Fibroblast of the aortic adventitia (primary cell): ENCODE results near the gene CNTN1. TPM values are rescaled to one million over a fixed set of nuclear protein-coding genes. Genes with fewer than 3 reads are reported as not detected.

Experiments used
- DNase-seq: peaks from one replicate; pipeline ENCODE4 v3.0.0-alpha.2; 2010; ENCODE audit warnings: low read depth
- H3K4me3 ChIP-seq: 2 replicates; pipeline ENCODE4 v1.5.1; 2011; ENCODE audit warnings: low read depth, mild to moderate bottlenecking, control low read depth, low read length, moderate library complexity
- CTCF ChIP-seq: IDR thresholded peaks from 2 replicates; pipeline ENCODE4 v1.5.1; 2011; ENCODE audit warnings: mild to moderate bottlenecking, low read length, control low read depth, inconsistent platforms; ENCODE audit not compliant: insufficient read depth
- total RNA-seq: library from RNA; depleted of rRNA; stranded (reverse); fragments of >200 nt; gene quantifications from 2 replicates; pipeline ENCODE4 v1.2.3, GENCODE V29; 2012; ENCODE audit warnings: low replicate concordance

CNTN1 gene
- total RNA-seq, result 0.27 and 0.33 TPM in 2 replicates

GRCh38 chr12:40691913-40692764 lies at the start of gene CNTN1:
CNTN1 (plus strand) TSS chr12:40692439.
- TF ChIP-seq CTCF, result no peak
- H3K4me3 ChIP-seq, result peak within 1 kb of the TSS; percentile 47

GRCh38 chr12:40643506-40643905 lies 48.7 kb upstream of the CNTN1 start:
- no peak overlapping the region for H3K4me3 ChIP-seq
- DNase-seq, result no peak
- no peak for TF ChIP-seq CTCF

More at GRCh38 chr12:40691913-40692764, at the start of gene CNTN1:
- peak; percentile 30 for DNase-seq

GRCh38 chr12:40643976-40644375 lies 48.3 kb upstream of the CNTN1 start:
- H3K4me3 ChIP-seq, result no peak overlapping the region
- no peak for TF ChIP-seq CTCF
- DNase-seq, result no peak

GRCh38 chr12:40644708-40645107 lies 47.5 kb upstream of the CNTN1 start:
- no peak overlapping the region for H3K4me3 ChIP-seq
- DNase-seq, result no peak
- TF ChIP-seq CTCF, result no peak

GRCh38 chr12:40645361-40645760 lies 46.9 kb upstream of the CNTN1 start:
- DNase-seq, result no peak
- H3K4me3 ChIP-seq, result no peak overlapping the region
- TF ChIP-seq CTCF, result no peak

GRCh38 chr12:40646456-40646855 lies 45.8 kb upstream of the CNTN1 start:
- H3K4me3 ChIP-seq, result no peak overlapping the region
- no peak for TF ChIP-seq CTCF
- DNase-seq, result peak; percentile 6
